ENCODE results near the gene WWOX.
"Not testable (repeated sequence)": the region's sequence is repeated elsewhere in the genome, so short reads cannot be mapped to it uniquely, and the experiment has no call there.

WWOX gene

GRCh38 chr16:78592111-78592510 lies 492.7 kb downstream of the WWOX start:
- DNase-seq, result no peak

DNA sequence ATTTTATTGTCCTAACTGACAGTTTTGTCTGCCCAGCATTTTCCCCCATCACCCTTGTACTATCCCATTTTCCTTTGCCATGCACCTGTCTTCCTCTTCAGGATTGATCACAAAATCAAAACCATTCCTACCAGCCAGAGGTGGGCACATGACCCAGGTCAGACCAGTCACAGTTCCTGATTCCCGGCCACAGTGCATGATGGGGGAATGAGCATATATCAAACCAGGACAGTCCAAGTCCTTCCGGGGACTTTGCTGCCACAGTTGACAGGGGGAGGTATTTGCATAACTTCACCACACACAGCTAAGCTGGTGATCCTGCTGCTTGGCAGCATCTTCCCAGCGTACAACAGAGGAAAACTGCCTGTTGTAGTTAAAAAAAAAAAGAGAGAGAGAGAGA lies 493.9 kb downstream of the WWOX start:
- no peak for DNase-seq

DNA sequence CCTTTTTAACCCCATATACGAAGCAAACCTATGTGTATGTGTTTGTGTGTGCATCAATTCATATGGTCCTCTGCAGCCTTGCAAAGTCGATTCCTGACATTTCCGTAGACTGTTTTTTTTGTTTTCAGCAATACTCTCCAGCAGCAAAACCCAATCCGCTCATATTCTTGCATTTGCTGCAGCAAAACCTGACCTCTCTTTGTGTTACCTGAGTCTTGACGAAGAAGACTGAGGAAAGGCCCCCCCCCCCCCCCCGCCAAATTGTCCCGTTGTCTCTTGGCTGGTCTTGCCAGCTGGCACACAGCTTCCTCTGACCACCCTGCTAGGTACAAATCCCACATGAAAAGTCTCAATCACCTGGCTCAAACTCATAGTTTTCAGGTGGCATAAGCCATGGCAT lies 494.7 kb downstream of the WWOX start:
- DNase-seq, result no peak

DNA sequence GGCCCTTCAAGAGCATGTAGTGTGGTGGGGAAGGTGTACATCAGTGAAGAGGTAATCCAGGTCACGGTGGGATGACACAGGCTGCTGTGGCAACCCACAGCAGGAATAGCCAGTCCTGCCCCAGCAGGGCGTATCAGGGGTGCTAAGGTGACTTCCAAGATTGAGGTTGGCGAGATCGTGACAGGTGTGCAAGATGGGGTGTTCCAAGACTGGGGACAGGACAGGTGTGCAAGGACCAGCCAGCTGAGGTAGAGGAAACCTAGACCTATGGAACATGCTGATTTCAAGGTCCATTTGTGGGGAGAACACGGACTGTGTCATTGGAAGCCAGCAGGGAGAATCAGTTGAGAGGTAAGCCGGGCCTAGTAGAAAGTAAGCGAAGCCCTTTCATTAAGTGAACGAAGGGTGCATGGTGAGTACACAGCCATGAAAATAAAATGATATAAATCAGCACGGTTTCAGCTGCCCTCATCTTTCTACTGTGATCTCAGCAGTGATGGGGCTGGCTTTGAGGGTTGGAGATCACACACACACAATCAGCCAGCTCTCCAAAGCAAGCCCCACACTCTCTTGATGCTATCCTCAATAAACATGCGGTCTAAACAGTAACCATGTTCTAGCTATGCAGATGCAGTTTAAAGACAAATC lies 497.0 kb downstream of the WWOX start:
- no peak for DNase-seq

- no peak for DNase-seq
Measured at GRCh38 chr16:78596996-78597422, 497.6 kb downstream of the WWOX start.

GRCh38 chr16:78597809-78598570 lies 498.5 kb downstream of the WWOX start:
- no peak for DNase-seq

GRCh38 chr16:78599271-78599670 lies 499.8 kb downstream of the WWOX start:
- no peak for DNase-seq

GRCh38 chr16:78604423-78605062 lies 505.1 kb downstream of the WWOX start:
- not testable (repeated sequence) for DNase-seq

DNA sequence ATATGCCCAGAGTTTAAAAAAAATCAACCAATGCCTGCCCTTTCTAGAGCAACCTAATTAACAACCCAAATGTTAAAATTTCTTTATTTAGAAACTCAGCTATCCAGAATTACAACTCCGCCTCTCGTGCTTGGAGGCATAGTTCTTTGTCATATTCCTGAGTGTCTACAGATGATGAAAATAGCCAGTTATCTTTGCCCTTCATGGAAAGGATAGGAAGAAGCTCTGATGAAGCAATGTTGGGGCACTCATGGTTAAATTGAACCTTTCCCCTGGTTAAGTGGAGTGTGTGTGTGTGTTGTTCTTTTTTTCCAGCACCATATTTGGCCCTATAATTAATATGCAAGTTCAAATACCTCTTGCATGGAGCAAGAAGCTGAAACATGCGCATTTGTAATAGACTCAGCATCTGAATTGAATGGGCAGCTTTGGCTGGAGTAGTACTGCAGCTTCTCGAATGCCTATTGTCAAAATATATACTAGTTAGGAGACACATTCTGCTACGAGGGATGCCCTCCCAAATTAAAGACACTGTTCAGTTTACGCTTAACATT lies 506.2 kb downstream of the WWOX start:
- no peak for DNase-seq

- DNase-seq, result no peak
Measured at GRCh38 chr16:78606545-78606944, 507.1 kb downstream of the WWOX start.

GRCh38 chr16:78607022-78607421 lies 507.6 kb downstream of the WWOX start:
- DNase-seq, result no peak

GRCh38 chr16:78607465-78607864 lies 508.0 kb downstream of the WWOX start:
- no peak for DNase-seq

DNA sequence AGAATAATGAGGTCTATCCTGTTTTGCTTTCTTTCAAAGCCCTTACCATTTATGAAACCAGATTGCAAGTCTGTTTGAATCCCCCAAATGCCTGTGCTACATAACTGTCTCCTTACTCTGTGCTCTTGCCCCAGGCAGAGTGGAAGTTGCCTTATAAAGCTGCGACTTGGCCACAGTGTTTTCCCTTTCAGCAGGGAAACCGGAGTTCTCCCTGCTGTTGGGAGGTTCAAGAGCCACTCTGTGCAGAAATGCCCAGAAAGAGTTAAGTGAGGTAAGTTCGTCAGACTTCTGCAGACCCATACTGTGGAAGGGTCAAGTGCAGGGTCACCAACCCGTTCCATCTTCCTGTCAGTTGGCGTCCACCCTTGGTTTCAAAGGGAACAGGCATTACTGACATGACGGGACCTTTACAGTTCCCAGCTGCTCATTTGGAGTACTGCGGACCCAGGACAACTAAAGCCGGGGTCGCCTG lies 508.9 kb downstream of the WWOX start:
- DNase-seq, result no peak

DNA sequence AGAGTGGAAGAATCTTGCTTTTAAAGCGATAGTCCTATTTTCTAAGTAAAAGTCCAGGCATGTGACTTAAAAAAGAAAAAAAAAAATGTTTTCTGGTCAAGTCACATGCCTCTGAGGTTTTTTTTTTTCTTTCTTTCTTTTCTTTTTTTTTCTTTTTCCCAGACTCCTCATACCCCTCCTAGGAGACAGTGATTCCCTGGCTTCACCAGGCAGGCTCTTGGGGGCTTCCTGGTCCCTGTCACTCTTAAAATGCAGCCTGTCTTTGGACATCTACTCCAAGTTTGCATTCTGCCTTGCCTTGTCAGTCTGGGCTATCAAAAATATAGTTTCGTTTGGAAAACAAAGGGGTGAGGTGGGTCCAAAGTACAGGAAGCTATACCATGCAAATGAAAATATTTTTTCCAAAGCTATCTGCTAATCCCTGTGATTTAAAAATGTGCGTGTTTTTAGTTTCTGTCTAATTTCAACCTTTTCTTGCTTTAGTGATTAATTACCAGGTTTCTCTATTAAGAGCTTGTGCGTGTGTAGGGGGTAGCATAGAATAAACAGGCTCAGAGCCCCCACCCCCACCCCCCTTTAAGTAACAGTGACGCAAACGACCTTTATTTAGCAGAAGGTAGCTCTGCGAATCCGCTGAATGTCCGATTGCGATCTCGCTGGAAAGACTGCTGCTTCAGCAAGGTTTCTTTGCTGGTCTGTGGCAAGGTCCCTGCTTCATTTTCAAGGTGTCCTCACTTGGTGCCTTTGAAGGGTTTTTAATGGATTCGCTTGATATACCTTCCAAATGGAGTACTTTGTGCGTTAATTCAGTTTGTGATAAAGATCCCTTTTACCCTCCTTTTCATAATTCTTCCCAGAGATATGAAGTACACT lies 510.2 kb downstream of the WWOX start:
- DNase-seq, result no peak

- DNase-seq, result no peak
Measured at GRCh38 chr16:78611318-78611717, 511.9 kb downstream of the WWOX start.

DNA sequence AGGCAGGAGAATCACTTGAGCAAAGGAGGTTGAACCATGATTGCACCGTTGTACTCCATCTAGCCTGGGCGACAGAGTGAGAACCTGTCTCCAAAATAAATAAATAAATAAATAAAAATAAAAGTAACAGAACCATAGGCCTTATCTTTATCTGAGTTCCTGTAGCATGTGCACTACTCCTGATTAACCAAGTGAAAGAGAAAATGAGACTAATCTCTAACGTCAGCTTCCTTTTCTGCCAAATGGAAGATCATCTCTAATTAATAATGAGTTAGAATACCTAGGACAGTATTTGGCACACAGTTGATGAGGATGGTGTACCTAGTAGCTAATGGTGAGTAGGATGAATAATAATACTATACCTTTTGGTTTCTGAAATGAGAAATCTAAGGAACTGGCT lies 520.4 kb downstream of the WWOX start:
- no peak for DNase-seq

GRCh38 chr16:78620291-78620690 lies 520.8 kb downstream of the WWOX start:
- no peak for DNase-seq

DNA sequence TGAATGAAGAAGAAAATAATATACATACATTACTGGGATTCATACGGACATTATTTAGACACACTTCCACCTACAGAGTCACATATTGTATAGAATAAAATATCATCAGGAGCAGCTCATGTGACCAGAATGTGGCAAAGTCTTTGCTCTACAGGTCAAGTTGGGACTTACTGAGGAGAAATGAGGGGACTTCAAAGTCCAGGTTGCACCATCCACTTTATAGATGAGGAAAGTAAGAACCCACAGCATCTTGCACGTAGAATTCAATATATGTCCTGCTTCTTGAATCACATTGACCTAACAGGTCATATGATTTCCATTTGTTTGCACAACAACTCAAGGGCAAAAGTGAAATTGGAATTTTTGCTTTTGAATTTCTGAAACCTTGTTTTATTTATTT lies 524.3 kb downstream of the WWOX start:
- DNase-seq, result no peak

DNA sequence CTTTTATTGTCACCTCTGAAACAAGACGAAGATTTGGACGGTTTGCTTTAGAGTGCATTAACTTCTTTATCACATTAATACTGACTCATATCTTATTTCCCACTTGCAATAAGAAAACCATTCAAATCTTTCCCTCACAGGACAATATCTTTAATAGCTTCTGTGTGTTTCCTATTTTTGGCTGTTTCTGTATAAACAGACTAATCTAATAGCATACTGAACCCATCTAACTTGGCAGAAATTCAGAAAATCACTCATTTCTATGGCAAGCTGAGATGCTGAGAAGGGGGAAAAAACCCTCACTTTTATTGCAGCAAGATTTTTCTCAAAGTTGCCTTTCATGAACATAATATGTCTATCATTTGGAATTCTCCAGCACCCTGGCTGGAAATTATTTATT lies 524.9 kb downstream of the WWOX start:
- DNase-seq, result no peak

GRCh38 chr16:78628461-78629045 lies 529.1 kb downstream of the WWOX start:
- DNase-seq, result no peak

- DNase-seq, result no peak
Measured at GRCh38 chr16:78629173-78629572, 529.7 kb downstream of the WWOX start.

- no peak for DNase-seq
Measured at GRCh38 chr16:78630102-78630501, 530.6 kb downstream of the WWOX start.
